ENCODE results near the gene AIG1. TPM values are rescaled to one million over a fixed set of nuclear protein-coding genes. Genes with fewer than 3 reads are reported as not detected.

Gene AIG1
- total RNA-seq, 1 experiment from 2014 or later = 51.1 TPM

GRCh38 chr6:143074101-143074500 is 13.4 kb downstream of the AIG1 start:
- Histone ChIP-seq H3K27me3 (ENCODE audit: insufficient read depth, low read length) (no peaks in the 10 kb centered on the region), H3K4me2 (ENCODE audit: low read length) (no peak overlapping the region), H3K79me2 (ENCODE audit: insufficient read depth, low read length) (peaks cover 24% of the 10 kb centered on the region), H3K36me3 (ENCODE audit: control insufficient read depth in 1 of 2, insufficient read depth in 2 of 2, low read length in 2 of 2) (no peaks in the 10 kb centered on the region), H2AFZ (ENCODE audit: low read depth, low read length, poor library complexity, severe bottlenecking) (no peak overlapping the region), H3K4me3 (replicated peaks in 1 of 2; ENCODE audit: low read depth in 1 of 2, low read length in 2 of 2) (no peak overlapping the region), H3K9ac (ENCODE audit: low read length) (no peak overlapping the region), H4K20me1 (ENCODE audit: insufficient read depth) (no peaks in the 10 kb centered on the region), H3K4me1 (ENCODE audit: control insufficient read depth in 1 of 2, insufficient read depth in 2 of 2, low read length in 2 of 2) (no peaks in the 10 kb centered on the region), H3K27ac (ENCODE audit: low read depth, low read length) (no peak overlapping the region), H3K9me3 (ENCODE audit: control insufficient read depth in 1 of 2, insufficient read depth in 1 of 2, low read depth in 1 of 2, low read length in 2 of 2) (no peaks in the 10 kb centered on the region), H3K9me2 (ENCODE audit: insufficient read depth) (no peaks in the 10 kb centered on the region)
- BruUV-seq (replicated peaks) = no TSS peak
- no peak for TF ChIP-seq FOSL1 (IDR thresholded peaks at IDR 0.05; ENCODE audit: low read depth)
- no peak for TF ChIP-seq CBX3 (IDR thresholded peaks at IDR 0.05; ENCODE audit: low read depth)
- TF ChIP-seq MAX (IDR thresholded peaks at IDR 0.05) = no peak
- TF ChIP-seq CTCF (IDR thresholded peaks at IDR 0.05 in 2 of 3, conservative IDR thresholded peaks at IDR 0.05 in 1 of 3; ENCODE audit: borderline replicate concordance in 1 of 3, insufficient read depth in 1 of 3, low read depth in 2 of 3, low read length in 2 of 3) = no peak
- TF ChIP-seq ATF3 (IDR thresholded peaks at IDR 0.05) = no peak
- TF ChIP-seq REST (IDR thresholded peaks at IDR 0.05; ENCODE audit: low read depth) = no peak
- no peak for TF ChIP-seq POLR2A (IDR thresholded peaks at IDR 0.05; ENCODE audit: borderline replicate concordance, extremely low read depth, insufficient read depth, insufficient read length)
- no peak for TF ChIP-seq ELF1 (IDR thresholded peaks at IDR 0.05; ENCODE audit: borderline replicate concordance, low read depth)
- no peak for TF ChIP-seq ZNF274 (IDR thresholded peaks at IDR 0.05; ENCODE audit: low read depth, low read length)
- TF ChIP-seq ZFX (IDR thresholded peaks at IDR 0.05) = no peak
- no peak for TF ChIP-seq ZBTB33 (IDR thresholded peaks at IDR 0.05; ENCODE audit: extremely low read depth, insufficient replicate concordance, low read length)
- TF ChIP-seq EGR1 (IDR thresholded peaks at IDR 0.05; ENCODE audit: low read depth) = no peak
- intact Hi-C loops (cut with micrococcal nuclease) = no loop called here
- ChIA-PET RAD21 (ENCODE audit: low non-redundant PET in 1 of 2, low total read pairs in 2 of 2, uncharacterized antibody in 2 of 2, unreplicated experiment in 2 of 2) (no interaction called here), POLR2A (no interaction called here), CTCF (no interaction called here)
- DNase-seq (ENCODE audit: low read depth, low spot score) (no peak), ATAC-seq (no peak)
